HG03066 (cell line): Measurements from ENCODE around the gene TNPO2.

ENCODE experiments used
- ATAC-seq: cut with Tn5 transposase; IDR thresholded peaks from one replicate; pipeline ENCODE4 v1.9.1; 2021; ENCODE audit warnings: low read depth; ENCODE audit not compliant: unreplicated experiment

The TNPO2 gene

DNA sequence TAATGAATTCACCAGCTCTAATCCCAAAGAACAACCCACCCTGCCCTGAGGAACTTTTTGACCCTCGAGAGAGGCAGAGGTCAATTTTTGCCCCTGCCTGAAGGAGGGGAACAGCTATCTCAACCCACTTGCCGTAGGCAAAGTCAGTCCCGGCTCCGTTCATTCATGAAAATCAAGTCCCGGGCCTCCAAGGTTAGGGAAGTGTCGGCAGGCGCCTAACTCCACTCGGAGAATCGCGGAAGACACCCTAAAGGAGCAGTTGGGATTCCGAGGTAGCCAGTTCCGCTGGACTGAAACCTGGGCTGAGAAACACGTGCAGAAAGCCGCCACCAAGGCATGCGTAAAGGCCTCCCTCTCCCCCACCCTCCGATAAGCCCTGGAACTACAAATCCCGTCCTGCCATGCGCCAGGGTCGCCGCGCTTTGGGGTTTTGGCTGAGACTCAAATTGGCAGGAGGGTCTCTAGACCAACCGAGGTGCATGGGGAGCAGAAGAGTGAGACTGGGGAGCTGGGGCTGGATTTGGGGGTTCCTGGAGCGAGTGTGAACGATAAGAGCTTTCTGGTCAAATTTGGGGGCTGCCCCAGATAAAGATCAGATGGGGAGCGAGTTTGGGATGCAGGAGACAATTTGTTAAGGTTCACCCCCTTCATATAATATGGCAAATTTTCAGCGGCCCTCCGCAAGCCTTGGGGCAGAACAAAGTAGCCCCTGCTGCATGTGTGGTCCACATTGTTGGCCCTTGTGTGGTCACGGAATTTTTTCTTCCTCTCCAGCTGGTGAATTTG is at the start of gene TNPO2:
Gene TNPO2 (minus strand): TSS at position 292 of the 786 bp plus-strand sequence. CDS start 2,955 bp downstream, outside the sequence.
- no peak for ATAC-seq

DNA sequence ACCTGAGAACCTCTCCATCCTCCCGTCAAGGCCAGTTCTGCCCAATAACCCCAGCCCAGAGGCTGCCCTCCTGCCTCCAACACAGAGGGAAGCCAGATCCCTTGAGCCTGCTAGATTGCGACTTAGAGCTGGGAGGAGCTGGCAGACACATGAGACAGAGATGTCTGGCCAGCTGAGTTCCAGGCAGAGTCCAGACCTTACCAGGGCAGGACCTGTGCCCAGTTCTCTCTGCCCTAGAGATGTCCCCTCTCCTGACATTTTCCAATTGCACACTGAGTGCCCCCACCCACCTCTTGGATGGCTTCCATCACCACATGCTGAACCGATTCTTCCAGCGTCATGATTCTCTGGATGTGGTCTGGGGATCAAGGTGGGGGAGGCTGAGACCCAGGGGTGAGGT is 48.6 kb upstream of the TNPO2 start:
- ATAC-seq: no peak

DNA sequence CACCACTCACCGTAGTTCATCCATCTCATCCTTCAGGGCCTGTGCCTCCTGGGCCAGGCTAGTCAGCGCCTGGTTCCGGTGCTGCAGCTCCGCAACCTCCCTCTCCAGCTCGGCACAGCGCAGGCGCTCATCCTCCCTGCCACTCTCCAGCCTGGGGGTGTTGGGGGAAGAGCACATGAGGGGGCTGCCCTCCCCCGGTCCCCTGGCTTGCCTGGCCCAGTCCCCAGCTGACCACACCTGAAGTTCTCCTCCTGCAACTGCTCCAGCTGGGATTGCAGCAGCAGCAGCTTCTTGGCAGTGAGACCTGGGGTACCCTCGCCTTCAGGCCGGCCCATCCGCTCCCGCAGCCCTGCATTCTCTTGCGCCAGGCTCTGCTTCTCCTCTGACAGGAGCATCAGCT is 47.2 kb upstream of the TNPO2 start:
- no peak for ATAC-seq

DNA sequence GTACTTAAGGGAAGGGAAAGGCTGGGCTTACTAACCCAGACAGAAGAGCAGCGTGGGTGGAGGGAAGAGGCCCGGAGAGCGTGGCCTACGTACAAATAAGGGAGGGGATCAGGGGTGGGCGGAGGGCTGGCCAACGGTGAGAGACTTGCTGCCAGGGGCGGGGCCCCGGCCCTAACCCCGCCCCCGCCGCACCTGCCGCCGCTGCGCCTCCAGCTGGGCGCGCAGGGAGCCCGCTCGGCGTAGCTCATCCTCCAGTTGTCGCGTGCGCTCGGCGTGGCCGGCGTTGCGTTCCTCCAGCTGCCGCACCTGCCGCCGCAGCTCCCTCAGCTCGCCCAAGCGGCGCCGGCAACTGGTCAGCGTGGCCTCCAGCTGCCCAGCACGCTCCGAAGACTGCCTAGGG is 46.0 kb upstream of the TNPO2 start:
- no peak for ATAC-seq

DNA sequence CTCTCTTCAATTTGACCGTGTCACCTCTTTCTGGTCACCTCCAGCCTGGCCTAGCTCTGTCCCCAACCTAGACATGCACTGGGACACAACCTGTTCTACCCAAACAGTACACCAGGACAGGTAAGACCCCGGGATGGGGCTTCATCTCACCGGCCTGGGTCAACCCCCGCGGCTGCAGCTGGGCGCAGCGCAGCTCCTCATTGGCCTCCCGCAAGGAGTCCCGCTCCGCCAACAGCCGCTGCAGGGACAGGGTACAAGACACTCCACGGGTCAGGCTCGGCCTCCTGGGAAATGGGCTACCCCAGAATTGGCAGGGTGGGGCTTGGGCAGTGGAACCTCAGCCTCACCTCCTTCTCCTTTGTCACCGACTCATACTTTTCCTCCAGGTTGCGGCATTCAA is 43.9 kb upstream of the TNPO2 start:
- ATAC-seq: no peak

DNA sequence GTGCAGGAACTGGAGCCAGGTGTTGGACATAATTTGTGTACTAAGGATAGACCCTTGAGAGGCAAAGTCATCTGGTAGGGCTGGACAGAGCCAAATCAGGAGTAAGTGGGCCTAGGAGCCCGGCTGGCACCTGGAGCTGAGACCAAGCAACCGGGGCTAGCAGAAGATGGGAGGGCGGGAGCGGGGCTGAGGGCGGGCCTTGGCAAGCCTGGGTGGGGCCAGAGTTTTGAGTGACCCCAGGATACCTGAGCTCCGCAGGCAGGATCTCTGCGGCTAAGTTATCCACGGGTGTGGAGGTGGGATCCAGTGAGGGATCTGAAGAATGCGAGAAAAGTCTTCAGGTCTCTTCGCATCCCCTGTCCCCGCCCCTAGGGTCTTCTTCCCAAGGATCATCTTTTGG is 43.4 kb upstream of the TNPO2 start:
- no peak for ATAC-seq

DNA sequence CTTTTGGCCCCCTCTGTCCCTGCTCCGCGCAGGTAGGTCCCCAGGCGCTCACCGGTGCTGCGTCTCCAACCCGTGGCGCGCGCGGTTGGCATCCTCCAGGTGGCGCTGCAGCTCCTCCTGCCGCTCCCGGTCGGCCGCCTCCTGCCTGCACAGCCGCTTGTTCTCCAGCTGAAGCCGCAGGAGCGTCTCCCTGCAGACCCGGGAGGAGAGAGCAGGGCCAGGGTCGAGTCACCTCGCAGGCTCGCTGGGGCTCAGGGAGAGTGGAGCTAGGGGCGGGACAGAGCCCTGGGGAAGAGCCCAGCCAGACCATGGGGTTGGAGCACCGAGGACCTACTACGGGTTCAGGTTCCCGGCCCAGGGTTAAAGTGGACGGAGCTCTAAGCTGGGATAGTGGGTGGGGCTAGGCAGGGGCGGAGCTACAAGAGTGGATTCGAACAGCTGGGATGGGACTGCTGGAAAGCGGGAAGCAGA is 42.4 kb upstream of the TNPO2 start:
- ATAC-seq: no peak

DNA sequence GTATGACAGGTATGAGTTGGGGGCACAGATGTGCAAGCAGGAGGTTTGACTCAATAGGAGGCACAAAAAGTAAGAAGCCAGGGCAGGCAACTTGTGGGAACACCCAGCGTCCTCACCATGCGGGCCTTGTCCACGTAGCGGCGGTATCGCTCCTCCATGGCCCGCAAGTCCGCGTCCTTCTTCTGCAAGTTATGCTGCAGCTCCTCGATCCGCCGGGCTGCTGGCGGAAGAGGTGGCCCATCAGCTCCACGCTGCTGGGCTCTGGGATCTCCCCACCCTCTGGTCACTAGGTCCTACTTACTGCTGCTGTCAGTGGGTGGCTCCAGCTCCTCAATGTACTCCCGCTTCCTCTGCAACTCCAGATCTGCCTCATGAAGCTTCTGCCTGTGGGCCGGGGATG is 41.0 kb upstream of the TNPO2 start:
- ATAC-seq: no peak

DNA sequence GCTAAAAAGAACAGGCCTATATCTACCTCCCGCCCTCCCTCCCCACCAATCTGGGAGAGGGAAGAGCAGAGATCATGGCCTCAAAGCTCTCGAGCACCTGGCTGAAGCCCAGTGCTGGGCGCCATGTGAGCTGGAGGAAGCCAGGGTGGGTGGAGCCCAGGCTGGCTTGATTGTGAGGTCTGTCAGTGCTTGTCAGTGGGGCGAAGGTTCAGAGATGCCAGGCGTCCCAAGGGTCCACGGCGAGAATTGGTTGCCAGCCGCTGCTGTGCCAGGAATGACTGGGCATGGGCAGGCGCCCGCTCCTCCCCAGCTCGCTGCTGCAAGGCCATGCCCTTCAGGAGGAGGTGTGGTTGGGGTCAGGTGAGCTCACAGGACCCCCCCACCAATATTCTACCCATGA is 39.4 kb upstream of the TNPO2 start:
- no peak for ATAC-seq

DNA sequence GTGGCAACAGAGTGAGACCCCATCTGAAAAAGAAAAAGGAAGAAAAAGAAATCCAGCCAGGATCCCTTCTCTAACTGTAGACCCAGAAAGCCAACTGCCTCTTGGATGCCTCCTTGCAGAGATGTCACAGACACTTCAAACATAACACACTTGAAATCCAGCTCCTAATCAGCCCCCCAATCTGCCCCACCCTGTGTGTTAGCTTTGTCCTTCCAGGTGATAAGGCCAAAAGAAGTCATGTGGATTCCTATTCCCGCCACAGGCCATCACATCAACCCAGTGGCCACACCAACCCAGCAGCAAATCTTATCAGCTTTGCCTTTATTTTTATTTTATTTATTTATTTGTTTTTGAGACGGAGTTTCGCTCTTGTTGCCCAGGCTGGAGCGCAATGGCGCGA is 36.0 kb upstream of the TNPO2 start:
- ATAC-seq: no peak

DNA sequence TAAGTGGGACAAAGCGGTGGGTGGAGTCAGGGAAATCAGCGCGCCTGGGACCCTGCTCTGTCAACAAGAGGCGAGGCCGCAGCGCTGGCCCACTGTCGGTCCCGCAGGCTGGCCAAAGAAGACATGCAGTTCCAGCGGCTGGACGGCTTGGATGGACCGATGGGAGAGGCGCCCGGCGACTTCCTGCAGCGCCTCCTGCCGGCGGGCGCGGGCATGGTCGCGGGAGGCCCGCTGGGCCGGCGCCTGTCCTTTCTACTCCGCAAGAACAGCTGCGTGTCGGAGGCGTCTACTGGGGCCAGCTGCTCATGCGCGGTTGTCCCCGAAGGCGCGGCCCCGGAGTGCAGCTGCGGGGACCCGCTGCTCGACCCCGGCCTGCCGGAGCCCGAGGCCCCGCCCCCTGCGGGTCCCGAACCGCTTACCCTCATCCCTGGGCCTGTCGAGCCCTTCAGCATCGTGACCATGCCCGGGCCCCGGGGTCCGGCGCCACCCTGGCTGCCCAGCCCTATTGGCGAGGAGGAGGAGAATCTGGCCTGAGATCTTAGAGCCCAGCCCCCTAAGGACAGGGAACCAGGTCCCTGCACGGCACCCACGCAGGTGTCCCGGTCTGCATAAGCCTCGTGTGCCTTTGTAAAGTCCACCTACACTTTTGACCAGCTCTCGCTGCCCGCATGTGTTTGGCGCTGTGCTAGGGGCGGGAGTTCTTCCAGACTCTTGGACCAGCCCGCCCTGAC is 34.0 kb upstream of the TNPO2 start:
- no peak for ATAC-seq

DNA sequence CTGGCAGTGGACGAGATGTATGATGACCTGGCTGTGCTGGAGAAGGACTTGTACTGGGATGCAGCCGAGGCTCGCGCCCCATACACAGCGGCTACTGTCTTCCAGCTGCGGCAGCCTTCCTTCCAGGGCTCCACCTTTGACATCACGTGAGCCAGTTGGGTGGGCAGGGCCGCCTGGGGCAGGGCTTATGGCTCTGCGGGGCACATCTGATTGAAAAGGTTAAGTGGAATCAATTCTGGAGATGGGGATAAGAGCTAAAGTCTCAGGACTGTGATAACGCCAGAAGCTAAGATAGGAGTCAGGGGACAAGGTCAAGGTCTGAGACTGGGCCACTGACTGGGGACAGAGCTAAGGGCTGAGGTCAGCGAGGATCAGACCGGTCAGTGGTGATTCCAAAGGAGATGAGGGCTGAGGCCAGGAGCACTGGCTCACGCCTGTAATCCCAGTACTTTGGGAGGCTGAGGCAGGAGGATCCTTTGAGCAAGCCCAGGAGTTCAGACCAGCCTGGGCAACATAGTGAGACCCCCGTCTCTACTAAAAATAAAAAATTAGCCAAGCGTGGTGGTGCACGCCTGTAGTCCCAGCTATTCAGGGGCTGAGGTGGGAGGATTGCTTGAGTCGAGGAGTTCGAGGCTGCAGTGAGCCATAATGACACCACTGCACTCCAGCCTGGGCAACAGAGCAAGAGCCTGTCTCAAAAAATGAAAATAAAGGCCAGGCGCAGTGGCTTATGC is 32.6 kb upstream of the TNPO2 start:
- ATAC-seq: no peak

DNA sequence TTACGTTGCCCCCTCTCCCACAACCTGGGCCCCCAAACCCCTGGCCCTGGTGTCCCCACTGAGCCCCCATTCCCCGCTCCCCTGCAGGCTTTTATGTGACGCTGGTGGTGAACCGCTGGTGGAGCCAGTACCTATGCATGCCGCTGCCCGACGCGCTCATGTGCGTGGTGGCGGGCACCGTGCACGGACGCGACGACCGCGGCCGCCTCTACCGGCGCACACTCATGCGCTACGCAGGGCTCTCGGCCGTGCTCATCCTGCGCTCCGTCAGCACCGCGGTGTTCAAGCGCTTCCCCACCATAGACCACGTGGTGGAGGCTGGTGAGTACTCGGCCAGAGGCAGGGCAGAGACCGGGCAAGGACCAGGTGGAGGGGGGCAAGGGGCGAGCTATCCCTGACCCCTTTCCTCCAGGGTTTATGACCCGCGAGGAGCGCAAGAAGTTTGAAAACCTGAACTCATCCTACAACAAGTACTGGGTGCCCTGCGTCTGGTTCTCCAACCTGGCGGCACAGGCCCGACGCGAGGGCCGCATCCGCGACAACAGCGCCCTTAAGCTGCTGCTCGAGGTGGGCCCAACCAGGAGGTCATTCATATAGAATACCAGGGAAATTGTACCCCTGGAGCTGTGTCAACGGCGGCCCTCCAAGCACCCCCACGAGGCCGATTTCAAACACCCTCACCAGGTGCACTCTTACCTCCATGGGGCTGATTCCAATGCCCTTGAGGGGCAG is 30.9 kb upstream of the TNPO2 start:
- ATAC-seq: no peak

DNA sequence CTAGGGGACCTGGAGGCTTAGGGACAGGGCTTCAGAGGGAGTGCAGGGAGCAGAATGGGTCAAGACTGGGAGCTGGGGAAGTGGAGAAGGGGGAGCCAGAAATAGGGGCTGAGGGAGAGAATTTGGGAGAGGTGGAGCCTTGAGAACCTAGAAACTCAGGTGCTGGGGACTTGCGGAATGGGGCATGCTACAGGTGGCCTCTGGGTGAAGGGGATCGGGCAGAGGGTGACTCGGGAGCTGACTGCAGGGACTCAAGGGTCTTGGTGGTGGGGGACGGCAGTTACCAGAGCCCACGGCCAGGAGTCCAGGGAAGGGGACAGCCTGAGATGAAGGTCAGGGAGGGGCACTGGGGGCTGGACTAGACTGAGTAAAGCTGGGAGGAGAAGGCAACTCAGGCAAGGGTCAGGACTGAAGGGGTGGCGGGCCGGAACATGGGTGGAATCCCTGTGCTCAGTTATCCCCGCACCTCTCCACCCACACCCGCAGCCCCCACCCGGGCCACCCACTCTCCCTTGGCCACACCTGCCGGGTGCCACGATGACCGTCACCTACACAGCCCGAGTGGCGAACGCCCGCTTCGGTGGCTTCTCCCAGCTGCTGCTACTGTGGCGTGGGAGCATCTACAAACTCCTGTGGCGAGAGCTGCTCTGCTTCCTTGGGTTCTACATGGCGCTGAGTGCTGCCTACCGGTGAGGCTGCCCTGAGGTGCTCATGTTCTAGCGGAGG is 28.5 kb upstream of the TNPO2 start:
- no peak for ATAC-seq

DNA sequence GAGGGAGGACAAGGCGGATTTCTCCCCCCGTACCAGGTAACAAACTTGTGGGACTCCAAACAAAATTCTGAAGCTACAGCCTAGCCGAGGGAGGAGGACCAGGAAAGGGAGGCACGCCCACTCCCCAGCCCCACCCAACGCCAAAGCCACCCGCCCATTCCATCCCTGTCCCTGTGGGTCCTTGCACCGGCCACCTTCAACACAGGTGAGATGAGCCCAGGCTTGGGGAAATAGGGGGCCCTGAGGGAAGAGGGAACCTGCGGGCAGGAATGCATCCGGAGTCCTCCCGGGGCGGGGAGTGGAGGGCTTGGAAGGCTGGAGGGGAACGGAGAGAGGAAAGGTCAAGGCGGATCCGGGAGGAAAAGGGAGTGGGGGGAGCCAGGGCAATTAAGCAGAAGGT is 27.9 kb upstream of the TNPO2 start, which contains the start of gene BEST2:
Gene BEST2 (plus strand): TSS at position 157 of the 400 bp plus-strand sequence. CDS start 802 bp downstream, outside the sequence.
- no peak for ATAC-seq

DNA sequence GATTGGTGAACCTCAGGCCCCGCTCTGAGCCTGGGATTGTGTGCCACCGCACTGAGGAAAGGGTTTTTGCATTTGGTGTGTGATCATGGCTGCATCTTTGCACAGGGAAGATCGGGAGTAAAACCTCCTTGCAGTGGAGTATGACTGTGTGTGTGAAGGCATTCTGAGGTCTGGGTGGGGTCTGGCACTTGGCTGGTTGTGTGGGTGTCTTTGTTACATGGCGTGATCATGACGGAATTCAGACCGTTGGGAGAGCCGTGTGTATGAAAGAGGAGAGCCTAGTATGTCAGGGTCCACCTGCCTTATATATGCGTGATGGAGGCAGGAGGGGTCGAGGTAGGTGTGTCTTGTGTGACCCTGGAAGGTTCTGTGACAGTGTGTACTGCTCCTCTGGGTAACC is 27.1 kb upstream of the TNPO2 start:
- ATAC-seq: no peak

DNA sequence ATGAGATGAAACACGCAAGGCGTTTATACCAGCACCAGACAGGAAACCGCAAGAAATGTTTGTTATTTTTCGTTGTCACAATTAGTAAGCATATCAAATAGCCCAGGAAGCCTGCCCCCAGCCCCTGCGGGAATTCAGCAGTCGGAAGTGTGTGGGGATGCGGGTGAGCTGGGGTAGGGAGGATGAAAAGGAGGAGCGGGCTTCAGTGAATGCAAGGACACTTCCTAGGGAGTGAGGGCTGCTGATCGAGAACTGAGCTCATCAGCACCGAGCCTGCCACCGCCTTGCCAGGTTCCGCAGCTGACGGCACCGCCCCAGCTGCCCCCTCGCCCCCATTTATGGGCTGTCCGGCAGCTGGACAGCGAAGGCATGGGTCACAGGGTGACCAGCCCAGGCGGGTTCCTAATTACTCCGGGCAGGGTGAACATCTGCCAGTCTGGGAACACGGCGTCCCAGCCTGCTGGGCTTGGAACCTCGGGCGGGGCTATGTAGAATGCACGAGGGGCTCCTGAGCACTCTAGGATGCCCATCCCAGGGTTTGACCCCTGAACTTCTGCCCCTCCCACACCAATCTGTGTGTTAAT is 26.3 kb upstream of the TNPO2 start:
- no peak for ATAC-seq

DNA sequence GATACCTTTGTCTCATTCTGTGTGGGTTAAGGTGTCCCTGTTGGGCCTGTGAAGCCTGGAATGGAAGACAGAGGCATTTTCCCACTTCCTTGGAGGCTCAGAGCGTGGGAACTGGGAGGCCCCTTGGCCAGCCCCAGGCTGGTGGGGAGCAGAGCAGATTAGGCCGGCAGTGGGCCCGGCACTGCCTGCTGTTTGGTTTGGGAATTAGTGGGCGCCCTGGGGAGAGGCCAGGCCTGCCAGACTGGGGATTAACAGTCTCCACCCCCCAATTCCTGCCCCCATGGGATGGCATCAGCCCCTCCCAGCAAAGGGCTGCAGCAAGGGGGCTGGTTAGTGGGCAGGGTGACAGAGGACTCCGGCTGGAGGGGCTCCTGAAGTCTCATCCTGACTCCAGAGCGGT is 24.8 kb upstream of the TNPO2 start:
- no peak for ATAC-seq

DNA sequence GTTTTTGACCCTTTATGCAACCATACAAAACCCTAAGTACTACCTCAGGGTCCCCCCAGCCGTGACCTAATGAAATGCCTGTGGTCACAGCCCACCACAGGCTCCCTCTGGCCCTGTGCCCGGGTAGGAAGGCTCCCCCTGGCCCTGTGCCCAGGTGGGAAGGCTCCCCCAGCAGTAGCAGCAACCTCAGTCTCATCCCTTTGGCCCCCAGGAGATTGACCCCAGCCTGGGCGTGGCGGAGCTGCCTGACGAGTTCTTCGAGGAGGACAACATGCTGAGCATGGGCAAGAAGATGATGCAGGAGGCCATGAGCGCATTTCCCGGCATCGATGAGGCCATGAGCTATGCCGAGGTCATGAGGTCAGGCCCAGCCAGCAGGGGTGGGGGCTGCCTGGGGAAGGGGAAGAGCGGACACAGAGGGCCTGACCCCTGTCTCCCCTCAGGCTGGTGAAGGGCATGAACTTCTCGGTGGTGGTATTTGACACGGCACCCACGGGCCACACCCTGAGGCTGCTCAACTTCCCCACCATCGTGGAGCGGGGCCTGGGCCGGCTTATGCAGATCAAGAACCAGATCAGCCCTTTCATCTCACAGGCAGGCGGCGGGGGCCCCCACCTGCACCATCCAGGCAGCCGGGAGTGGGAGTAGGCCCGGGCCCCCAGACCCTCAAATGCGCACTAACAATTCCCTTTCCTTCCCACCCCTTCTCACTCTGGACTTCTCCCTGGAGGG is 21.6 kb upstream of the TNPO2 start:
- ATAC-seq: no peak
